Right cardiac atrium (tissue), 5 donors: ENCODE measurements around the gene COG4. TPM values are rescaled to one million over a fixed set of nuclear protein-coding genes. Genes with fewer than 3 reads are reported as not detected.

ENCODE experiments used
- ATAC-seq, 2 donors: fragments of 200-7000 bp; cut with Tn5 transposase; one replicate each; pipeline versions ENCODE4 v1.8.0 to v1.9.1; 2020; ENCODE audit warnings: moderate library complexity in 2 of 2, mild to moderate bottlenecking in 1 of 2
- DNase-seq, 3 donors: peaks; one replicate each; pipeline ENCODE4 v3.0.0-alpha.2; 2020
- H3K27ac ChIP-seq: one replicate; pipeline ENCODE4 v1.5.1; 2013; ENCODE audit warnings: mild to moderate bottlenecking, low read length, control low read depth, moderate library complexity
- H3K27me3 ChIP-seq: one replicate; pipeline ENCODE4 v1.6.1; 2013; ENCODE audit not compliant: control insufficient read depth, insufficient read depth
- H3K4me1 ChIP-seq: one replicate; pipeline ENCODE4 v1.6.1; 2013; ENCODE audit warnings: low read length; ENCODE audit not compliant: control insufficient read depth, insufficient read depth
- H3K4me3 ChIP-seq: one replicate; pipeline ENCODE4 v1.5.1; 2013; ENCODE audit warnings: low read length, control low read depth
- H3K9me3 ChIP-seq: one replicate; pipeline ENCODE4 v1.6.1; 2013; ENCODE audit warnings: low read length; ENCODE audit not compliant: control insufficient read depth
- WGBS: extraction: QIAGEN DNeasy Blood & Tissue Kit; methylation state at CpG from one replicate; pipeline ENCODE4 v1.1.7; 2013; 5-methylcytosine and 5-hydroxymethylcytosine counted together
- intact Hi-C, 4 donors: fragments of 100-400 bp; cut with DNase I; formaldehyde crosslinking; loops; one replicate each; pipeline versions ENCODE4 v1.11.0 to v1.14.0; 2022 to 2023
- polyA plus RNA-seq: library from polyadenylated mRNA; stranded (reverse); fragments of 200-250 nt; gene quantifications from one replicate; pipeline ENCODE4 v1.2.3, GENCODE V29; 2013
- total RNA-seq, 4 donors: library from RNA; stranded (reverse); fragmentation: NEBNext Ultra II Directional; extraction: Animal tissue kit (Norgen Biotek cat#: 25700); gene quantifications; one replicate each; pipeline ENCODE4 v1.2.1, GENCODE V29; 2021
- donor health status: healthy with polysubstance abuse.
- donor health status: DM: no; HTN: yes; CAD: no.
- donor health status: DM: no; HTN: no; CAD: no.
- donor health status: DM: no; HTN: yes; CAD: no; lungs with severe emphysema.
- donor health status: DM: yes; HTN: yes; CAD: no.

Gene COG4
- total and polyA plus RNA-seq, 5 donors, result 29.2 to 40.8 (median 34.1) TPM

DNA sequence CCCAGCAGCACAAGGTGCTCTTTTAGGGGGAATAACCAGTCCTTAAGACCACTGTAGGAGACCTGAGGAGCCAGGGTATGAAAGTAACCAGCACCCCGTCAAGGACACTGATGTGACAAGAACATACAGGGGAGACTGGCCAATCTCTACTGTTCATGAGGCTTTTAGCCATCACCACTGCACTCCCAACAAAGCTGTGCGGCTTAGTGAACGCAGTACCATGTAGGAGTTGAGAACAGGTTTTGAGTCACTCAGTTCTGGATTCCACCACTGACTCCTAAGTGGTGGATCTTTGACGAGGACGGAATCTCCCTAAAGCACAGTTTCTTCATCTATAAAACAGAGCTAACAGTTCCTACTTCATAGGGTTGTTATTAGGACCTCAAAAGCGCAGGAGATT lies 26.8 kb downstream of the COG4 start:
- Histone ChIP-seq H3K4me1 (peaks cover 5% of the 10 kb centered on the region), H3K27me3 (no peaks in the 10 kb centered on the region), H3K4me3 (no peak overlapping the region), H3K27ac (no peak overlapping the region), H3K9me3 (no peaks in the 10 kb centered on the region)
- WGBS, result 99% methylated on average over 6 of the region's 6 CpGs
- ATAC-seq (no peak), DNase-seq (no peak)
- intact Hi-C loops, result no loop called here

DNA sequence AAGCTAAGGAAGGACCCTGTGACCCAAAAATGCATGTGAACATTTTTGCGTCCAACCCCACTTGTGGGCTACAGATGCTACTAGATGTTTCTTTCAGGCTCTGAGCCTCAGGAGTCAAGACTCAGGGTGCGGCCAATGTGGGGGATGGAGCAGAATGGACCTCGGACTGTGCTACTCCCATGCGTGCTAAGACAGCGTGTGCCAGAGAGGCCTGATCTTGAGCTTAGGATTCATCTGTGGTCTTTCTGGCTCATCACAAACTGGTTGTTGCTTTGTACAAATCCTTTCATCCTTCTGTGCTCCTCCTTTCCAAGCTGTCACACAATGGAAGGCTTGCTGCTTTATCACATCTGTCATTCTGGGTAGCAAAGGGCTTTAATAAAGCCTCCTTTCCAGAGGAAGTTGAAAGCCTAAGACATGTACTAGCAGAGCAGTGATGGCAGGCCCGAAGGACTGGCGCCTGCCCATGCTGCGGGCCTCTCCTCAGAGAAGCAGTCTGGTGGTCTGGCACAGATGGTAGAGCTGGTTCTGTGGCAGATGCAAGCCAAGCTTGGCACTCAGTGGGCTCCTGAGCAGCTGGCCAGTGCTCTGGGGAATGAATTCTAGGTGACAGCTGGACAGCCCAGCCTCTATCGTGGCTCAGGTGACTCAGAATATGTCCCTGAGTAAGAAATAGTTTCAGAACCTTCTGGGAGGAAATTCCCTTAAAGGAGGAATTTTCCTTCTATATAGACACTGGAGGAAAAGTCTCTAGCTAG lies 27.8 kb downstream of the COG4 start:
- 94% methylated on average over 9 of the region's 9 CpGs for WGBS
- Histone ChIP-seq H3K27ac (no peak overlapping the region), H3K27me3 (no peaks in the 10 kb centered on the region), H3K4me1 (peaks cover 5% of the 10 kb centered on the region), H3K4me3 (no peak overlapping the region), H3K9me3 (no peaks in the 10 kb centered on the region)
- no peak for DNase-seq
- intact Hi-C loops, result no loop called here
- ATAC-seq, result no peak

DNA sequence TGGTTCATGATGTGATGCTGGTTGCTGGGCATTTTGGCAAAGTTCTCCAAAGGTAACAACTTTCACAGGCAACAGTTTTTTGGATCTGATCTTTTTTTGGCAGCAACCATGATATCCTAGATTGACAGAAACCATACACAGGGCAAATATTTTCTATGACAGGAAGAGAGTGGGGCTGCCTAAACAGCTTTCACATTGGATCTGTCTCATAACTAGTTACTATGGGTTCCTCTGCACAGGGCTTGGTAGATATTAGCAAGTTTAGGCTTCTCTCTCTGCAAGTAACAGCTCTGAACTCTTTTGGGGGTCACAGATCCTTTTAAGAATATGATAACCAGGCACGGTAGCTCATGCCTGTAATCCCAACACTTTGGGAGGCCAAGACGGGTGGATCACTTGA lies 28.6 kb downstream of the COG4 start:
- Histone ChIP-seq H3K9me3 (no peaks in the 10 kb centered on the region), H3K27me3 (no peaks in the 10 kb centered on the region), H3K4me1 (peaks cover 5% of the 10 kb centered on the region), H3K4me3 (no peak overlapping the region), H3K27ac (no peak overlapping the region)
- DNase-seq (no peak), ATAC-seq (no peak)
- intact Hi-C loops, result no loop called here
- 84% methylated on average over 2 of the region's 2 CpGs for WGBS

GRCh38 chr16:70494202-70494770 lies 29.1 kb downstream of the COG4 start:
- ATAC-seq (peak in 1 of 2 donors; percentile 33), DNase-seq (no peak)
- Histone ChIP-seq H3K27me3 (no peaks in the 10 kb centered on the region), H3K27ac (no peak overlapping the region), H3K9me3 (no peaks in the 10 kb centered on the region), H3K4me3 (no peak overlapping the region), H3K4me1 (peaks cover 5% of the 10 kb centered on the region)
- WGBS, result 59% methylated on average over 5 of the region's 5 CpGs
- intact Hi-C loops, result no loop called here

GRCh38 chr16:70493802-70494201 lies 29.6 kb downstream of the COG4 start:
- Histone ChIP-seq H3K4me3 (no peak overlapping the region), H3K4me1 (peaks cover 5% of the 10 kb centered on the region), H3K27ac (no peak overlapping the region), H3K27me3 (no peaks in the 10 kb centered on the region), H3K9me3 (no peaks in the 10 kb centered on the region)
- intact Hi-C loops, result no loop called here
- peak; percentile 31 to 32 for ATAC-seq
- no peak for DNase-seq
- whole genome bisulfite sequencing, result 74% methylated on average over 3 of the region's 3 CpGs

GRCh38 chr16:70490261-70490660 lies 33.1 kb downstream of the COG4 start:
- intact Hi-C loops, result no loop called here
- WGBS, result 61% methylated on average over 6 of the region's 6 CpGs
- peaks cover 5% of the 10 kb centered on the region for H3K4me1 ChIP-seq
- ATAC-seq (no peak), DNase-seq (no peak)
- H3K9me3 ChIP-seq, result no peaks in the 10 kb centered on the region
- no peak overlapping the region for H3K4me3 ChIP-seq
- H3K27me3 ChIP-seq, result no peaks in the 10 kb centered on the region
- no peak overlapping the region for H3K27ac ChIP-seq

DNA sequence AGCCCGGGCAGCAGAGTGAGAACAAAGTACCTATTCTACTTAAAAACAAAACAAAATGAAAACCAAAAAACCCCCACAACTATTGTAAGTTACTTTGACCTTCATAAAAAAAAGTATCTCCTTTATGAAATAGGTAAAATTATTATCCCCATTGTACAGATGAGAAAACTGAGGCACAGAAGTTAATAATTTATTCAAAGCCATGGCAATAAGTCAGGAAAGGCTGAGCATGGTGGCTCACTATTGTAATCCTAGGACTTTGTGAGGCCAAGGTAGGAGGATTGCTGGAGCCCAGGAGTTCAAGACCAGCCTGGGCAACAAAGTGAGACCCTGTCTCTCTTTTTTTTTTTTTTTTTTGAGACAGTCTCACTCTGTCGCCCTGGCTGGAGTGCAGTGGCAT lies 38.5 kb downstream of the COG4 start:
- H3K4me1 ChIP-seq, result no peaks in the 10 kb centered on the region

GRCh38 chr16:70483426-70483825 lies 39.9 kb downstream of the COG4 start:
- 90% methylated on average over 5 of the region's 5 CpGs for WGBS
- DNase-seq (no peak), ATAC-seq (no peak)
- intact Hi-C loops, result no loop called here
- Histone ChIP-seq H3K27me3 (no peaks in the 10 kb centered on the region), H3K4me1 (no peaks in the 10 kb centered on the region), H3K4me3 (no peak overlapping the region), H3K27ac (no peak overlapping the region), H3K9me3 (no peaks in the 10 kb centered on the region)

More for the DNA sequence above, 38.5 kb downstream of the COG4 start:
- 92% methylated on average over 2 of the region's 2 CpGs for WGBS
- DNase-seq (no peak), ATAC-seq (no peak)
- intact Hi-C loops, result no loop called here
- no peaks in the 10 kb centered on the region for H3K9me3 ChIP-seq
- H3K27me3 ChIP-seq, result no peaks in the 10 kb centered on the region
- H3K27ac ChIP-seq, result no peak overlapping the region
- H3K4me3 ChIP-seq, result no peak overlapping the region

- Histone ChIP-seq H3K4me1 (no peaks in the 10 kb centered on the region), H3K4me3 (no peak overlapping the region), H3K9me3 (no peaks in the 10 kb centered on the region), H3K27me3 (no peaks in the 10 kb centered on the region), H3K27ac (no peak overlapping the region)
- DNase-seq, result no peak
- 83% methylated on average over 5 of the region's 5 CpGs for WGBS
- intact Hi-C loops, result no loop called here
- ATAC-seq, result no peak
These were observed 40.7 kb downstream of the COG4 start for GRCh38 chr16:70482624-70483023.

DNA sequence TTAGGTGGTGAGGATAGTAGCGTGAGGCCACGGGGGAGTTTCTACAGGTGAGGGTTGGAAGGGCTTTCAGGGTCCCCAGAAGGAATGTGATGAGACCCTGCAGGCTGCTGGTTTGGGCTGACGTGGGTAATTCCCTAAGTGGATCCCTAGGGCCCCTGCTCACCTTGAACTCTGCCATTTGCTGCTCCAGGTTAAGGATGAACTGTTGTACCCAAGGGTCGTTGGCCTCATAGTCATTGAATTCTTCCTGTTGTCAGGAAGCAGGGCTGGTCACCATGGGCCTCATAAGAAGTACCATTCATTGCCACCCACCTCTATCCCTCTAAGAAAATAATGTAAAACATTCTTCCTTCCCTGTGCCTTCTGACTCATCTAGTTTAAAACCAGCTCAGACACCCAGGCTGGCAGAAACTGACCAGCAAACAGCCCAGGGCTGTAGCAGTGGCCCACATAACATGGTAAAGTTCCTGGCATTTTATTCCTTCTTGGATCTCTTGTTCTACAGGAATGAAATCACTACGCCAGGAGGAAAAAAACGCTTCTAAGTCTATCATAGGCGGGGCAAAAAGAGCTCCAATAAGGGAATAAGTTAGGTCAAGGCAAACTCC lies 41.3 kb downstream of the COG4 start:
- DNase-seq (no peak), ATAC-seq (no peak)
- Histone ChIP-seq H3K27me3 (no peaks in the 10 kb centered on the region), H3K4me1 (no peaks in the 10 kb centered on the region), H3K27ac (no peak overlapping the region), H3K9me3 (no peaks in the 10 kb centered on the region), H3K4me3 (no peak overlapping the region)
- intact Hi-C loops, result no loop called here
- 86% methylated on average over 7 of the region's 7 CpGs for WGBS
